Activated T-helper 1 cell treated with anti-CD3 and anti-CD28 coated beads, Interleukin-2, amount 50 U/mL, for 16 hours (primary cell): ENCODE measurements around the gene ABCD3.
"Not testable (repeated sequence)": the region's sequence is repeated elsewhere in the genome, so short reads cannot be mapped to it uniquely, and the experiment has no call there.

Experiments
- DNase-seq, 2 donors: peaks; one replicate each; pipeline ENCODE4 v3.0.0-alpha.2; 2020; ENCODE audit warnings: low read depth in 1 of 2, low spot score in 1 of 2

The ABCD3 gene

DNA sequence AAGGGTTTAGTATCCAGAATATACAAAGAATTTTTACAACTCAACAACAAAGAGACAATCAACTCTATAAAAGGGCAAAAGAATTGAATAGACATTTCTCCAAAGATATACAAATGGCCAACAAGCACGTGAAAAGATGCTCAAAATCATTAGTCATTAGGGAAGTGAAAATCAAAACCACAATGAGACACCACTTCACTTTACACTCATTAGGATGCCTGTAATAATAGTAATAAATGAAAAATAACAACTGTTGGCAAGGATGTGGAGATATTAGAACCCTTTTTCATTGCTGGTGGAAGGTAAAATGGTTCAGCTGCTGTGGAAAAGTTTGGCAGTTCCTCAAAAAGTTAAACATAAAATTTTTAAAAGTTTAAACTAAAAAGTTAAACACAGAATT lies 7.0 kb upstream of the ABCD3 start:
- no peak for DNase-seq

DNA sequence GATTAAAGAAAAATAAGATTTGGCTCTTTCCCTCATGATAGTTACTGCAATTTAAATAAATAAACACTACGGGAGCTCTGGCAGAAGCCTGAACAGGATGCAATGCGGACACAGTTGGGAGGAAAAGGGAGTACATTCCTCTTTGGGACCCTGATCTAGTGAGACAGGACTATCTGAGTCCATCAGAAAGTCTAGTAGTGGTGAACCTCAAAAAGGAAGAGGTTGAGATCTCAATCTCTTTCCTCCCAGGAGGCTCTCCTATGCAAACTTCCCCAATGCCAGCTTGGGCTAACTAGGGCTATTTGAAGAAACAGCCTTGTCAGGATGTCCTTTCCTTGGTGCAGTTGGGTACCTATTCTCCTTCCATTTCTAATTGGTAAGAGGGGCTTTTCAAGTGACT lies 4.9 kb upstream of the ABCD3 start:
- no peak for DNase-seq

DNA sequence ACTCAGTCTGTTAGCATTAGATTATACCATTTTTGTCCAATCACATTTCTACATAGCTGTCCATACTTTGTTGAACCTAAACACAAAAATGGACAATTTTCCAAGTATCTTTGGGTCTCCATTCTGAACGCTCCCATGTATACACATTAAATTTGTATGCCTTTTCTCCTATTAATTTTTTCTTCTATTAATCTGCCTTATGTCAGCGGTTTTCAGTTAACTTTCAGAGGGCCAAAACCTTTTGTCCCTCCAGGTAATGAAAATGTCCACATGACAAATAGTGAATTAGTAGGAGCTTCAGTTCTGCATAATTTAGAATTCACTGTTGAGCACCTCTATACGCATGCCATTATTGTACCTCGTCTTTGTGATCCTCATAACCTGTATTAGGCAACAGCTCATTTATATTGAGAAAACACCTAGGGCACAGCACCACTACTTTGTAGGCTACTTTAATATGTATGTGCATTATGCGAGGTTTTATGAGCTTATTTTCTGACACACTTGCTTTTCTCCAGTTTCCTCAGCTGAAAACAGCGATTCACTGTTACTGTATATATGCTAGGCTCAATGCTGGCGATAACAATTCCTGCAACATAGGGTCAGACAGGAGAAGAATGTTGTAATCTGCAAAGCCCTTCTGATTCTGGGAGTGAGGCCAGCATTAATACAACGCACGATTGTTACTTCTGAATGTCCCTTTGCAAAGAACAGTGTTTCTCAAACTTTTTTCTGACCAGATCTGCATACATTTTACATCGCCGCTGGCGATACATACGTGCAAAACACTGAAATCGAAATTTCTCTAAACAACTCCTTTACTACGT lies 1.1 kb upstream of the ABCD3 start:
- DNase-seq, result no peak

DNA sequence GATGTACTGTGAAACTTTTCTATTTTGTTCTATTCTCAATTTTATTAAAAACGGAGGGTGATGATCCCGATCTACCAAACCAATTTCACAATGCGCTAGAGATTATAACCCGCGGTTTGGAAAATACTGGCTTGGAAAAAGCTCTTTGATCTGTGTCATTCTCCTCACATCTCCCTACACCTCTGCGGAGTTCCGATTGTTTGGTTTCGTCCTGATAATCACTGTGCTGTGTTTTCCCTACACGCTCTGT lies 536 bp upstream of the ABCD3 start:
- DNase-seq, result no peak

GRCh38 chr1:94418664-94419655 lies 771 bp downstream of the ABCD3 start:
- no peak for DNase-seq

- DNase-seq, result no peak
Measured at GRCh38 chr1:94422115-94422820, 4.1 kb downstream of the ABCD3 start.

- DNase-seq, result no peak
Measured at GRCh38 chr1:94425821-94426484, 7.8 kb downstream of the ABCD3 start.

GRCh38 chr1:94426485-94426870 lies 8.3 kb downstream of the ABCD3 start:
- DNase-seq, result not testable (repeated sequence)

GRCh38 chr1:94428441-94428840 lies 10.3 kb downstream of the ABCD3 start:
- no peak for DNase-seq

- not testable (repeated sequence) for DNase-seq
Measured at GRCh38 chr1:94428927-94429528, 10.8 kb downstream of the ABCD3 start.

- DNase-seq, result not testable (repeated sequence)
Measured at GRCh38 chr1:94430066-94430465, 11.9 kb downstream of the ABCD3 start.

DNA sequence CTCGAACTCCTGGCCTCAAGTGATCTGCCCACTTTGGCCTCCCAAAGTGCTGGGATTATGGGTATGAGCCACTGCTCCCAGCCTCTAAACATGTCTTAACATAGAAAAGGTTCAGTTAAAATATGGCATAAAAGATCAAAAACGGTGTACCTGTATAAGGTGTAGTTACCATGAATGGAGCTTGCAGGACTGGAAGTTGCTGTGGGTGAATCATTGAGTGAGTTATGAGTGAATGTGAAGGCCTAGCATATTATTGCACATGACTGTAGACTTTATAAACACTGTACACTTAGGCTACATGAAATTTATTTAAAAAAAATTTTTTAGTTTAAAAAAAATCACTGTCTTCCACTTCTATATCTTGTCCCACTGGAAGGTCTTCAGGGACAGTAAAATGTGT lies 15.7 kb downstream of the ABCD3 start:
- no peak for DNase-seq

DNA sequence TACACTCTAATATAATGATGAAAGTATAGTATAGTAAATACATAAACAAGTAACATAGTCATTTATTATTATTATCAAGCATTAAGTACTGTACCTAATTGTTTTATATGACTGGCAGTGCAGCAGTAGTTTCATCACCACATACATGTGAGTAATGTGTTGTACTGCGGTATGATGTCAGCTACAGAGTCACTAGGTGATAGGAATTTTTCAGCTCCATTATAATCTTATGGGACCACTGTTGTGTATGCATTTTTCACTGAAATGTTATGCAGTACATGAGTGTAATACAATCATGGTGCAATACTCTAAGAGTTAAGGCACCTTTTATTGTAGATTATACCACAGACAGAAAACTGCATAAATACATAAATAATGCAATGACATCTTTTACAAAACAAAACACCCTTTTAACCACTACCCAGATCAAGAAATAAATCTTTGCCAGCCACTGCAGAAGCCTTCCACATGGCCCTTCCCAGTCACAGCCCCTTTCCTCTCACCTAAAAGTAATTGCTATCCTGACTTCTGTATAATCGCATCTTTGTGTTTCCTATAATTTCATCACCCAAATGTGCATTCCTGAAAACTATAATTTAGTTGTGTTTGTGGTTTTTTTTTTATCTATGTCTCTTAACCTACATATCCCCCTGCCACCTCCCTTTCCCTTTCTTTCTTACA lies 16.3 kb downstream of the ABCD3 start:
- DNase-seq, result no peak

GRCh38 chr1:94438692-94439276 lies 20.6 kb downstream of the ABCD3 start:
- DNase-seq, result no peak

DNA sequence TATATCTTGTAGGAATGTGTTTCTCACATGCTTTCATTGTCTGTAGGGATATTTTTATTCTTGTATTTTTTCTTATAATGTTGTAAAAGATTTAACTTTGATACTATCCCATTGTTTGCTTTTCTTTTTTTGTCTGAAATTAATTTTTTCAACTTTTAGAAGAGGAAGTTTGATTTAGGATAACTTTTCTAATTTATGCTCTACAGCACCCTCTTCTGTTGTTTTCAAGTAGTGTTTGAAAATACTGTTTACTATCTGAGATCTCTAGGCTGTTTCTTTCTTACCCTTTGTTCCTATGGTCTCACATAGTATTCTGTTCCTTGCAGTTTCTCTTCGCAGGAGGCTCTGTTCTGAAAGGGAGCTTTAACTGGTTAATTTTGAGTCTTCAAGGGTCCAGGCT lies 21.9 kb downstream of the ABCD3 start:
- DNase-seq, result no peak

GRCh38 chr1:94443067-94443466 lies 24.9 kb downstream of the ABCD3 start:
- DNase-seq, result not testable (repeated sequence)

DNA sequence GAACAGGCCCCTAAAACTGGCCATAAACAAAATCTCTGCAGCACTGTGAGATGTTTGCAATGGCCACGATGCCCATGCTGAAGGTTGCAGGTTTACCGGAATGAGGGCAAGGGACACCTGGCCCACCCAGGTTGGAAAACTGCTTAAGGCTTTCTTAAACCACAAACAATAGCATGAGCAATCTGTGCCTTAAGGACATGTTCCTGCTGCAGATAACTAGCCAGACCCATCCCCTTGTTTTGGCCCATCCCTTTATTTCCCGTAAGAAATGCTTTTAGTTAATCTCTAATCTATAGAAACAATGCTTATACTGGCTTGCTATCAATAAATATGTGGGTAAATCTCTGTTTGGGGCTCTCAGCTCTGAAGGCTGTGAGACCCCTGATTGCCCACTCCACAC lies 26.6 kb downstream of the ABCD3 start:
- DNase-seq, result not testable (repeated sequence)

DNA sequence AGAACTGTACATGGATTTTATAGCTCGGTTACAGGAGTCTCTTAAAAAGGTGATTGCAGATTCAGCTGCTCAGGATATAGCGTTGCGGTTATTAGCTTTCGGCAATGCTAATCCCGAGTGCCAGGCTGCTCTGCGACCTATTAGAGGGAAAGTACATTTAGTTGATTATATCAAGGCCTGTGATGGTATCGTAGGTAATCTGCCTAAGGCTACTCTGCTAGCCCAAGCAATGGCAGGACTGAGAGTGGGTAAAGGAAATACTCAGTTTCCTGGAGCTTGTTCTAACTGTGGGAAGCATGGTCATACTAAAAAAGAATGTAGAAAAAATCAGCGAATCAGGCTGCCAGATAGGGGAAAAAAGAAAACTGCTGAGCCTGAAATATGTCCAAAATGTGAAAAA lies 27.5 kb downstream of the ABCD3 start:
- not testable (repeated sequence) for DNase-seq

DNA sequence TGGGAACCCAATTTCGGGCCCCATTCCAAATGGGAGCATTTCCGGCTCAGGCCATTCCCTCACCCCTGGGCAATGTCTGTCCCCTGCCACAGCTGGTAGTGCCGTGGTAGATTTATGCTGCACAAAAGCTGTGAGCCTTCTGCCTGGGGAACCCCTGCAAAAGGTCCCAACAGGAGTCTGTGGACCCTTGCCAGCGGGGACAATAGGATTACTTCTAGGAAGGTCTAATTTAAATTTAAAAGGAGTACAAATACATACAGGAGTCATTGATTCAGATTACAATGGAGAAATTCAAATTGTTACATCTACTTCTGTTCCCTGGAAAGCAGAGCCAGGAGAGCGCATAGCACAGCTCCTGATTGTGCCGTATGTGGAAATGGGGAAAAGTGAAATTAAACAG lies 28.0 kb downstream of the ABCD3 start:
- DNase-seq, result not testable (repeated sequence)

DNA sequence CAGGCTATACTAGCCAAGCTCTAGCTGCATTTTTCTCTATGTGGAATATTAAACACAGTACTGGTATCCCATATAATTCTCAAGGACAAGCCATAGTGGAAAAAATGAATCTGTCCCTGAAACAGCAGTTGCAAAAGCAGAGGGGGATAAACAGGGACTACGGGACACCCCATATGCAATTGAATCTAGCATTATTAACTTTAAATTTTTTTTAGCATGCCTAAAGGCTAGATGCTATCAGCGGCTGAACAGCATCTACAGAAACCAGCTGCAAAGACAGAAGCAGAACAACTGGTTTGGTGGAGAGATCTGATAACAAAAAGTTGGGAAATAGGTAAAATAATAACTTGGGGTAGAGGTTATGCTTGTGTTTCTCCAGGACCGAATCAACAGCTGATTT lies 30.6 kb downstream of the ABCD3 start:
- not testable (repeated sequence) for DNase-seq
